ENCODE results near the gene YPEL5. TPM values are rescaled to one million over a fixed set of nuclear protein-coding genes. Genes with fewer than 3 reads are reported as not detected.

YPEL5 gene
- total RNA-seq, 1 experiment from 2014 or later, result 50.9 TPM

GRCh38 chr2:30152385-30152784 is 5.6 kb downstream of the YPEL5 start:
- TF ChIP-seq CTCF (IDR thresholded peaks at IDR 0.05; ENCODE audit: insufficient read depth in 1 of 2, low read depth in 1 of 2, low read length in 1 of 2, severe bottlenecking in 1 of 2, unreplicated experiment in 1 of 2), result no peak
- peaks cover 2% of the 10 kb centered on the region for H3K36me3 ChIP-seq (ENCODE audit: control insufficient read depth, insufficient read depth, low read length)
- no peaks in the 10 kb centered on the region for H3K9me3 Mint-ChIP-seq (ENCODE audit: unreplicated experiment)
- no peak for DNase-seq
- H3K4me3 Mint-ChIP-seq (ENCODE audit: unreplicated experiment), result no peak overlapping the region
- BruUV-seq (replicated peaks), result no TSS peak
- ChIA-PET POLR2A (no interaction called here), CTCF (no interaction called here)
- no peaks in the 10 kb centered on the region for H3K27me3 ChIP-seq (replicated peaks; ENCODE audit: control insufficient read depth, insufficient read depth, low read length)
- no peaks in the 10 kb centered on the region for H3K9me3 ChIP-seq
- no peaks in the 10 kb centered on the region for H3K27me3 Mint-ChIP-seq (ENCODE audit: insufficient read depth, unreplicated experiment)
- H3K4me1 ChIP-seq, result peaks cover 50% of the 10 kb centered on the region
- H3K4me3 ChIP-seq (ENCODE audit: low read depth, low read length), result no peak overlapping the region
- intact Hi-C loops (cut with micrococcal nuclease; ENCODE audit: unreplicated experiment), result no loop called here
- no peak overlapping the region for H3K27ac Mint-ChIP-seq (ENCODE audit: unreplicated experiment)
- peaks cover 40% of the 10 kb centered on the region for H3K4me1 Mint-ChIP-seq (ENCODE audit: low read depth, unreplicated experiment)
- H3K36me3 Mint-ChIP-seq (ENCODE audit: insufficient read depth, unreplicated experiment), result peaks cover 12% of the 10 kb centered on the region

GRCh38 chr2:30155202-30155601 is 8.4 kb downstream of the YPEL5 start:
- TF ChIP-seq CTCF (IDR thresholded peaks at IDR 0.05; ENCODE audit: insufficient read depth in 1 of 2, low read depth in 1 of 2, low read length in 1 of 2, severe bottlenecking in 1 of 2, unreplicated experiment in 1 of 2), result no peak
- Mint-ChIP-seq H3K9me3 (ENCODE audit: unreplicated experiment) (no peaks in the 10 kb centered on the region), H3K27me3 (ENCODE audit: insufficient read depth, unreplicated experiment) (no peaks in the 10 kb centered on the region), H3K27ac (ENCODE audit: unreplicated experiment) (no peak overlapping the region), H3K4me1 (ENCODE audit: low read depth, unreplicated experiment) (peaks cover 20% of the 10 kb centered on the region), H3K4me3 (ENCODE audit: unreplicated experiment) (no peak overlapping the region), H3K36me3 (ENCODE audit: insufficient read depth, unreplicated experiment) (peaks cover 36% of the 10 kb centered on the region)
- Histone ChIP-seq H3K4me3 (ENCODE audit: low read depth, low read length) (no peak overlapping the region), H3K4me1 (peaks cover 32% of the 10 kb centered on the region), H3K27me3 (replicated peaks; ENCODE audit: control insufficient read depth, insufficient read depth, low read length) (no peaks in the 10 kb centered on the region), H3K36me3 (ENCODE audit: control insufficient read depth, insufficient read depth, low read length) (peaks cover 4% of the 10 kb centered on the region), H3K9me3 (no peaks in the 10 kb centered on the region)
- intact Hi-C loops (cut with micrococcal nuclease; ENCODE audit: unreplicated experiment), result no loop called here
- ChIA-PET CTCF (interaction anchor here (1.2 to 2.6 kb wide), 3 partner anchors 10 to 556 kb away, joined by 3 to 19 read pairs (median 9); no protein-coding TSS in a partner anchor), POLR2A (interaction anchor here (1.5 kb wide), 1 partner anchor 9 kb away, joined by 12 read pairs; the partner anchor contains the start of gene YPEL5)
- DNase-seq, result no peak
- no TSS peak for BruUV-seq (replicated peaks)

GRCh38 chr2:30155889-30156658 is 9.3 kb downstream of the YPEL5 start:
- Histone ChIP-seq H3K4me3 (ENCODE audit: low read depth, low read length) (no peak overlapping the region), H3K27me3 (replicated peaks; ENCODE audit: control insufficient read depth, insufficient read depth, low read length) (no peaks in the 10 kb centered on the region), H3K9me3 (no peaks in the 10 kb centered on the region), H3K36me3 (ENCODE audit: control insufficient read depth, insufficient read depth, low read length) (peaks cover 4% of the 10 kb centered on the region), H3K4me1 (peaks cover 24% of the 10 kb centered on the region)
- H3K4me3 Mint-ChIP-seq (ENCODE audit: unreplicated experiment), result no peak overlapping the region
- intact Hi-C loops (cut with micrococcal nuclease; ENCODE audit: unreplicated experiment), result loop anchor here (1.0 kb wide), 1 partner anchor 10 kb away; no protein-coding TSS in a partner anchor
- no peak overlapping the region for H3K27ac Mint-ChIP-seq (ENCODE audit: unreplicated experiment)
- no peak for TF ChIP-seq CTCF (IDR thresholded peaks at IDR 0.05; ENCODE audit: insufficient read depth in 1 of 2, low read depth in 1 of 2, low read length in 1 of 2, severe bottlenecking in 1 of 2, unreplicated experiment in 1 of 2)
- BruUV-seq (replicated peaks), result no TSS peak
- no peak for DNase-seq
- peaks cover 11% of the 10 kb centered on the region for H3K4me1 Mint-ChIP-seq (ENCODE audit: low read depth, unreplicated experiment)
- ChIA-PET POLR2A (interaction anchor here (1.5 kb wide), 1 partner anchor 10 kb away, joined by 12 read pairs; the partner anchor contains the start of gene YPEL5), CTCF (interaction anchor here (1.2 to 2.6 kb wide), 3 partner anchors 9 to 556 kb away, joined by 3 to 19 read pairs (median 9); no protein-coding TSS in a partner anchor)
- H3K36me3 Mint-ChIP-seq (ENCODE audit: insufficient read depth, unreplicated experiment), result peaks cover 39% of the 10 kb centered on the region
- no peaks in the 10 kb centered on the region for H3K27me3 Mint-ChIP-seq (ENCODE audit: insufficient read depth, unreplicated experiment)
- no peaks in the 10 kb centered on the region for H3K9me3 Mint-ChIP-seq (ENCODE audit: unreplicated experiment)

Data from Caco-2 (cell line).